NCI-H2171 (cell line): ENCODE data around the gene PTGR2.
"Not testable (repeated sequence)": the region's sequence is repeated elsewhere in the genome, so short reads cannot be mapped to it uniquely, and the experiment has no call there.

Experiments used
- DNase-seq: peaks from one replicate; lab custom pipeline; 2025; lab: John Stamatoyannopoulos, UW

Gene PTGR2

GRCh38 chr14:73886449-73887317 is 35.1 kb downstream of the PTGR2 start, which contains the start of gene ZNF410:
Gene ZNF410, plus strand, starts transcription at chr14:73886859. Its CDS starts 5,317 bp downstream, at chr14:73892176.
- DNase-seq: peak; percentile 93

- DNase-seq: no peak
These were observed 35.6 kb downstream of the PTGR2 start for GRCh38 chr14:73887318-73887616.

GRCh38 chr14:73887694-73888459 is 36.2 kb downstream of the PTGR2 start:
- no peak for DNase-seq

- DNase-seq: no peak
These were observed 36.8 kb downstream of the PTGR2 start for GRCh38 chr14:73888460-73888725.

- DNase-seq: no peak
These were observed 37.3 kb downstream of the PTGR2 start for GRCh38 chr14:73888971-73889370.

GRCh38 chr14:73889376-73889775 is 37.7 kb downstream of the PTGR2 start:
- no peak for DNase-seq

GRCh38 chr14:73894180-73894687 is 42.6 kb downstream of the PTGR2 start:
- DNase-seq: not testable (repeated sequence)

- no peak for DNase-seq
These were observed 44.3 kb downstream of the PTGR2 start for GRCh38 chr14:73895939-73896338.

GRCh38 chr14:73896521-73896920 is 44.9 kb downstream of the PTGR2 start:
- no peak for DNase-seq

GRCh38 chr14:73903028-73903427 is 51.4 kb downstream of the PTGR2 start:
- DNase-seq: no peak

GRCh38 chr14:73909681-73910080 is 58.0 kb downstream of the PTGR2 start:
- DNase-seq: no peak

- DNase-seq: no peak
These were observed 61.6 kb downstream of the PTGR2 start for GRCh38 chr14:73913256-73913655.

GRCh38 chr14:73916324-73916723 is 64.7 kb downstream of the PTGR2 start:
- no peak for DNase-seq

- not testable (repeated sequence) for DNase-seq
These were observed 67.8 kb downstream of the PTGR2 start for GRCh38 chr14:73919457-73919856.

GRCh38 chr14:73924337-73924736 is 72.7 kb downstream of the PTGR2 start:
- DNase-seq: no peak
